GM12878 (cell line): ENCODE data around the gene IER2. TPM values are rescaled to one million over a fixed set of nuclear protein-coding genes. Genes with fewer than 3 reads are reported as not detected.

Source experiments
- ATAC-seq: fragments of 200-7000 bp; cut with Tn5 transposase; 3 replicates; pipeline ENCODE4 v1.9.1; 2020; ENCODE audit warnings: mild to moderate bottlenecking, moderate library complexity
- BruUV-seq: library from RNA; stranded (reverse); fragments of 400-500 nt; replicated peaks from 2 replicates; lab custom pipeline; 2021; lab: Mats Ljungman, UMichigan
- CTCF ChIA-PET: fragments of 300-600 bp; sonication (Branson Sonifier 250); formaldehyde crosslinking; extraction: SDS; loops from one replicate; lab custom pipeline; 2021; ENCODE audit warnings: inconsistent platforms; lab: Yijun Ruan, JAX
- POLR2A ChIA-PET: fragments of 350-600 bp; formaldehyde crosslinking; extraction: SDS; loops from one replicate; lab custom pipeline; 2021; ENCODE audit warnings: inconsistent platforms; lab: Charles Lee
- RAD21 ChIA-PET: fragments of 300-600 bp; sonication (Branson Sonifier 250); formaldehyde crosslinking; loops from one replicate; lab custom pipeline; 2023; ENCODE audit warnings: antibody characterized with exemption; ENCODE audit not compliant: unreplicated experiment; lab: Charles Lee
- SMC1A ChIA-PET: fragments of 300-600 bp; sonication (Branson Sonifier 250); formaldehyde crosslinking; loops from one replicate; lab custom pipeline; 2023; ENCODE audit not compliant: unreplicated experiment, uncharacterized antibody; lab: Charles Lee
- DNase-seq: peaks from one replicate; pipeline ENCODE4 v3.0.0-alpha.2; 2011; ENCODE audit warnings: low read depth, low spot score
- FAIRE-seq: peaks from 3 replicates; lab custom pipeline; 2011; peaks lifted over from hg19 to GRCh38; lab: Jason Lieb, UNC
- H2AFZ ChIP-seq: 2 replicates; pipeline ENCODE4 v1.6.0; 2011; ENCODE audit warnings: low read depth, low read length, control low read depth; ENCODE audit not compliant: control insufficient read depth
- H3K27ac ChIP-seq: 2 replicates; pipeline ENCODE4 v1.5.1; 2011; ENCODE audit warnings: control low read depth; ENCODE audit not compliant: control insufficient read depth, insufficient read depth
- H3K27me3 ChIP-seq, 2 experiments: replicated peaks in 1 of 2; 2 replicates each; pipeline versions ENCODE4 v1.6.0 to v1.6.1; 2011; ENCODE audit warnings: low read length in 1 of 2; ENCODE audit not compliant: control insufficient read depth in 2 of 2, insufficient read depth in 2 of 2
- H3K36me3 ChIP-seq, 2 experiments: 2 replicates each; pipeline ENCODE4 v1.5.1; 2011; ENCODE audit warnings: low read length in 1 of 2; ENCODE audit not compliant: control insufficient read depth in 2 of 2, insufficient read depth in 2 of 2
- H3K4me1 ChIP-seq: 2 replicates; pipeline ENCODE4 v1.6.1; 2011; ENCODE audit warnings: mild to moderate bottlenecking, low read length, moderate library complexity, mixed read lengths; ENCODE audit not compliant: control insufficient read depth, insufficient read depth
- H3K4me2 ChIP-seq: 2 replicates; pipeline ENCODE4 v1.6.0; 2011; ENCODE audit warnings: control low read depth; ENCODE audit not compliant: control insufficient read depth, insufficient read depth
- H3K4me3 ChIP-seq: fragments of 200-600 bp; sonication (generic); 2 replicates; pipeline ENCODE4 v1.5.1; 2016
- H3K79me2 ChIP-seq: 2 replicates; pipeline ENCODE4 v1.6.0; 2011; ENCODE audit warnings: low read length; ENCODE audit not compliant: control insufficient read depth, insufficient read depth
- H3K9ac ChIP-seq: 2 replicates; pipeline ENCODE4 v1.8.0; 2011; ENCODE audit warnings: low read length, control low read depth, mixed read lengths; ENCODE audit not compliant: control insufficient read depth, insufficient read depth
- H3K9me3 ChIP-seq: replicated peaks from 3 replicates; pipeline ENCODE4 v1.5.1; 2011; ENCODE audit warnings: mild to moderate bottlenecking, low read length; ENCODE audit not compliant: control insufficient read depth, insufficient read depth
- H4K20me1 ChIP-seq: 2 replicates; pipeline ENCODE4 v1.6.0; 2011; ENCODE audit not compliant: control insufficient read depth, insufficient read depth
- ATF7 ChIP-seq: fragments of 450-650 bp; IDR thresholded peaks from 2 replicates; pipeline ENCODE4 v1.6.1; 2016; ENCODE audit warnings: low read depth, mild to moderate bottlenecking
- HDAC2 ChIP-seq: fragments of 200-600 bp; sonication (generic); IDR thresholded peaks from 2 replicates; pipeline ENCODE4 v1.6.1; 2017
- MTA2 ChIP-seq: fragments of 450-650 bp; IDR thresholded peaks from 2 replicates; pipeline ENCODE4 v1.6.1; 2016; ENCODE audit warnings: low read depth, mild to moderate bottlenecking, moderate library complexity
- NR2F1 ChIP-seq: fragments of 450-650 bp; conservative IDR thresholded peaks from 2 replicates; pipeline ENCODE4 v1.6.1; 2017; ENCODE audit warnings: mild to moderate bottlenecking
- RUNX3 ChIP-seq: IDR thresholded peaks from 2 replicates; pipeline ENCODE4 v1.6.1; 2012; ENCODE audit warnings: low read length, inconsistent platforms
- SMAD1 ChIP-seq: fragments of 450-650 bp; IDR thresholded peaks from 2 replicates; pipeline ENCODE4 v1.6.1; 2018; ENCODE audit warnings: mild to moderate bottlenecking, low read depth; ENCODE audit not compliant: partially characterized antibody
- ZBED1 ChIP-seq: IDR thresholded peaks from 2 replicates; pipeline ENCODE4 v1.6.1; 2016; ENCODE audit warnings: borderline replicate concordance
- WGBS: methylation state at CpG from one replicate; pipeline ENCODE4 v1.1.6; 2016; ENCODE audit warnings: low lambda C conversion rate; ENCODE audit not compliant: insufficient replicate concordance, insufficient coverage; ENCODE audit errors: missing lambda C conversion rate; 5-methylcytosine and 5-hydroxymethylcytosine counted together
- in situ Hi-C: fragments of 300-500 bp; cut with MboI; formaldehyde crosslinking; loops from 9 replicates; pipeline ENCODE4 v1.14.3; 2018; ENCODE audit warnings: mixed read lengths
- intact Hi-C: fragments of 100-400 bp; cut with micrococcal nuclease; formaldehyde crosslinking; loops from one replicate; pipeline ENCODE4 v1.14.2; 2022; ENCODE audit not compliant: unreplicated experiment
- polyA plus RNA-seq, 11 experiments: library from polyadenylated mRNA; depleted of rRNA in 4 of 11; unstranded in 6 of 11; stranded (reverse) in 5 of 11; fragments of >200 nt; fragmentation: Nextera tagmentation in 4 of 11; fragmentation: Illumina TruSeq in 1 of 11; extraction: Ambion mirVana in 4 of 11; extraction: Trizol in 1 of 11; gene quantifications; 1 replicate in 1 of 11; 2 replicates in 10 of 11; pipeline versions ENCODE4 v1.2.1 to v1.2.3, GENCODE V29; 2011 to 2016; ENCODE audit warnings: inconsistent platforms in 2 of 11, missing spikeins in 2 of 11, low read depth in 1 of 11
- total RNA-seq, 4 experiments: library from RNA; depleted of rRNA in 3 of 4; stranded (reverse); fragments of >200 nt in 3 of 4; fragmentation: Illumina TruSeq in 1 of 4; extraction: Trizol in 1 of 4; gene quantifications; 2 replicates each; pipeline versions ENCODE4 v1.2.1 to v1.2.3, GENCODE V29; 2013 to 2021
- TF ChIP-seq, protein P1 (sequence below): fragments of 450-650 bp; IDR thresholded peaks from 2 replicates; pipeline ENCODE4 v1.6.1; 2016; ENCODE audit warnings: mild to moderate bottlenecking
- TF ChIP-seq, protein P2 (sequence below): IDR thresholded peaks from 2 replicates; pipeline ENCODE4 v1.6.1; 2012; ENCODE audit warnings: mild to moderate bottlenecking, low read depth, low read length
- TF ChIP-seq, protein P3 (sequence below): IDR thresholded peaks from 2 replicates; pipeline ENCODE4 v1.6.1; 2011; ENCODE audit warnings: mild to moderate bottlenecking, low read depth, low read length, moderate library complexity; ENCODE audit not compliant: insufficient replicate concordance
- TF ChIP-seq, protein P4 (sequence below): fragments of 450-650 bp; IDR thresholded peaks from 2 replicates; pipeline ENCODE4 v1.6.1; 2017; ENCODE audit warnings: mild to moderate bottlenecking, moderate library complexity
- TF ChIP-seq, protein P5 (sequence below): fragments of 450-650 bp; IDR thresholded peaks from 2 replicates; pipeline ENCODE4 v1.6.1; 2016; ENCODE audit warnings: mild to moderate bottlenecking

IER2 gene
- total and polyA plus RNA-seq, 10 of the 15 experiments (the other 5 are each of a cell fraction or from before 2014, with no cell fraction given): 2.8 to 94.5 (median 24.9) TPM

DNA sequence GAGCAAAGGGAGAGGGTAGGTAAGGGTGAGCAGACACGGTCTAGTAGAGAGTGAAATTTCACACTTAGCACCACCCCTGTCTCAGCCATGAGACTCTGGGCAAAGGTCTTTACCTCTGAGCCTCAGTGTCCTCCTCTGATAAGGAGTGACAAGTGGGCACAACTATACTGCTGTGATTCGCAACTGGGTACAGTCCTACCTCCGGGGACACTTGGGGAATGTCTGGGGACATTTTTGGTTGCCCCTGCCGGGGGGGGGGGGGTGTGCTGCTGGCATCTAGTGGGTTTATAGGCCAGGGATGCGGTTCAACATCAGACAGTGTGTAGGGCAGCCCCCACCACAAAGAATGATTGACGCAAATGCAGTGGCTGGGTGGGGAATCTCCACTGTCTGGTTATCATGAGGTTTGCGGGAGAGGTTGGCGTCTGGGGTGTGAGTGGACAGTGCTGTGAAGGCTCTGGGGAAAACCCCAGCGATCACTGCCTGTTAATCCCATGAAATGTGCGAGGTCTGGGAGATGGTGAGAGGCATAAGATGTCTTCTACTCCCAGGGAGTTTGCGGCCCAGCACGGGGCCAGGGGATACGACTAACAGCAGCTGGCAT is 27.8 kb upstream of the IER2 start:
- in situ Hi-C loops (no loop called here), intact Hi-C loops (no loop called here)
- ATAC-seq (peak; percentile 32), FAIRE-seq (no peak), DNase-seq (no peak)
- ChIA-PET CTCF (no interaction called here), RAD21 (no interaction called here), POLR2A (no interaction called here), SMC1A (no interaction called here)
- H4K20me1 ChIP-seq: peaks cover 10% of the 10 kb centered on the region
- no TSS peak for BruUV-seq
- H3K27me3 ChIP-seq: no peaks in the 10 kb centered on the region
- peaks cover 23% of the 10 kb centered on the region for H3K4me1 ChIP-seq
- no peak overlapping the region for H2AFZ ChIP-seq
- H3K27ac ChIP-seq: no peak overlapping the region
- 38% methylated on average over 13 of the region's 13 CpGs for WGBS
- H3K4me3 ChIP-seq: peak overlapping the region; percentile 46; the same call in 1 of the 2 replicates
- H3K79me2 ChIP-seq: peaks cover 56% of the 10 kb centered on the region
- H3K36me3 ChIP-seq: peaks cover 5 to 7% of the 10 kb centered on the region in 2 experiments
- no peak overlapping the region for H3K9ac ChIP-seq
- peak overlapping the region; percentile 65 for H3K4me2 ChIP-seq
- H3K9me3 ChIP-seq: no peaks in the 10 kb centered on the region
- TF ChIP-seq HDAC2: no peak
- peak; percentile 59 for TF ChIP-seq RUNX3
- peak; percentile 61; the same call in 1 of the 2 replicates for TF ChIP-seq NR2F1
- TF ChIP-seq, protein P1, sequence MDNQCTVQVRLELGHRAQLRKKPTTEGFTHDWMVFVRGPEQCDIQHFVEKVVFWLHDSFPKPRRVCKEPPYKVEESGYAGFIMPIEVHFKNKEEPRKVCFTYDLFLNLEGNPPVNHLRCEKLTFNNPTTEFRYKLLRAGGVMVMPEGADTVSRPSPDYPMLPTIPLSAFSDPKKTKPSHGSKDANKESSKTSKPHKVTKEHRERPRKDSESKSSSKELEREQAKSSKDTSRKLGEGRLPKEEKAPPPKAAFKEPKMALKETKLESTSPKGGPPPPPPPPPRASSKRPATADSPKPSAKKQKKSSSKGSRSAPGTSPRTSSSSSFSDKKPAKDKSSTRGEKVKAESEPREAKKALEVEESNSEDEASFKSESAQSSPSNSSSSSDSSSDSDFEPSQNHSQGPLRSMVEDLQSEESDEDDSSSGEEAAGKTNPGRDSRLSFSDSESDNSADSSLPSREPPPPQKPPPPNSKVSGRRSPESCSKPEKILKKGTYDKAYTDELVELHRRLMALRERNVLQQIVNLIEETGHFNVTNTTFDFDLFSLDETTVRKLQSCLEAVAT: 0 out of 2 replicates have a peak, but pooled peaks have one; percentile 21
- TF ChIP-seq, protein P2, sequence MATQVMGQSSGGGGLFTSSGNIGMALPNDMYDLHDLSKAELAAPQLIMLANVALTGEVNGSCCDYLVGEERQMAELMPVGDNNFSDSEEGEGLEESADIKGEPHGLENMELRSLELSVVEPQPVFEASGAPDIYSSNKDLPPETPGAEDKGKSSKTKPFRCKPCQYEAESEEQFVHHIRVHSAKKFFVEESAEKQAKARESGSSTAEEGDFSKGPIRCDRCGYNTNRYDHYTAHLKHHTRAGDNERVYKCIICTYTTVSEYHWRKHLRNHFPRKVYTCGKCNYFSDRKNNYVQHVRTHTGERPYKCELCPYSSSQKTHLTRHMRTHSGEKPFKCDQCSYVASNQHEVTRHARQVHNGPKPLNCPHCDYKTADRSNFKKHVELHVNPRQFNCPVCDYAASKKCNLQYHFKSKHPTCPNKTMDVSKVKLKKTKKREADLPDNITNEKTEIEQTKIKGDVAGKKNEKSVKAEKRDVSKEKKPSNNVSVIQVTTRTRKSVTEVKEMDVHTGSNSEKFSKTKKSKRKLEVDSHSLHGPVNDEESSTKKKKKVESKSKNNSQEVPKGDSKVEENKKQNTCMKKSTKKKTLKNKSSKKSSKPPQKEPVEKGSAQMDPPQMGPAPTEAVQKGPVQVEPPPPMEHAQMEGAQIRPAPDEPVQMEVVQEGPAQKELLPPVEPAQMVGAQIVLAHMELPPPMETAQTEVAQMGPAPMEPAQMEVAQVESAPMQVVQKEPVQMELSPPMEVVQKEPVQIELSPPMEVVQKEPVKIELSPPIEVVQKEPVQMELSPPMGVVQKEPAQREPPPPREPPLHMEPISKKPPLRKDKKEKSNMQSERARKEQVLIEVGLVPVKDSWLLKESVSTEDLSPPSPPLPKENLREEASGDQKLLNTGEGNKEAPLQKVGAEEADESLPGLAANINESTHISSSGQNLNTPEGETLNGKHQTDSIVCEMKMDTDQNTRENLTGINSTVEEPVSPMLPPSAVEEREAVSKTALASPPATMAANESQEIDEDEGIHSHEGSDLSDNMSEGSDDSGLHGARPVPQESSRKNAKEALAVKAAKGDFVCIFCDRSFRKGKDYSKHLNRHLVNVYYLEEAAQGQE: no peak
- TF ChIP-seq ZBED1: 0 out of 2 replicates have a peak, but pooled peaks have one; percentile 26
- TF ChIP-seq, protein P3, sequence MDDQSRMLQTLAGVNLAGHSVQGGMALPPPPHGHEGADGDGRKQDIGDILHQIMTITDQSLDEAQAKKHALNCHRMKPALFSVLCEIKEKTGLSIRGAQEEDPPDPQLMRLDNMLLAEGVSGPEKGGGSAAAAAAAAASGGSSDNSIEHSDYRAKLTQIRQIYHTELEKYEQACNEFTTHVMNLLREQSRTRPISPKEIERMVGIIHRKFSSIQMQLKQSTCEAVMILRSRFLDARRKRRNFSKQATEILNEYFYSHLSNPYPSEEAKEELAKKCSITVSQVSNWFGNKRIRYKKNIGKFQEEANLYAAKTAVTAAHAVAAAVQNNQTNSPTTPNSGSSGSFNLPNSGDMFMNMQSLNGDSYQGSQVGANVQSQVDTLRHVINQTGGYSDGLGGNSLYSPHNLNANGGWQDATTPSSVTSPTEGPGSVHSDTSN: peak; percentile 64
- TF ChIP-seq, protein P4, sequence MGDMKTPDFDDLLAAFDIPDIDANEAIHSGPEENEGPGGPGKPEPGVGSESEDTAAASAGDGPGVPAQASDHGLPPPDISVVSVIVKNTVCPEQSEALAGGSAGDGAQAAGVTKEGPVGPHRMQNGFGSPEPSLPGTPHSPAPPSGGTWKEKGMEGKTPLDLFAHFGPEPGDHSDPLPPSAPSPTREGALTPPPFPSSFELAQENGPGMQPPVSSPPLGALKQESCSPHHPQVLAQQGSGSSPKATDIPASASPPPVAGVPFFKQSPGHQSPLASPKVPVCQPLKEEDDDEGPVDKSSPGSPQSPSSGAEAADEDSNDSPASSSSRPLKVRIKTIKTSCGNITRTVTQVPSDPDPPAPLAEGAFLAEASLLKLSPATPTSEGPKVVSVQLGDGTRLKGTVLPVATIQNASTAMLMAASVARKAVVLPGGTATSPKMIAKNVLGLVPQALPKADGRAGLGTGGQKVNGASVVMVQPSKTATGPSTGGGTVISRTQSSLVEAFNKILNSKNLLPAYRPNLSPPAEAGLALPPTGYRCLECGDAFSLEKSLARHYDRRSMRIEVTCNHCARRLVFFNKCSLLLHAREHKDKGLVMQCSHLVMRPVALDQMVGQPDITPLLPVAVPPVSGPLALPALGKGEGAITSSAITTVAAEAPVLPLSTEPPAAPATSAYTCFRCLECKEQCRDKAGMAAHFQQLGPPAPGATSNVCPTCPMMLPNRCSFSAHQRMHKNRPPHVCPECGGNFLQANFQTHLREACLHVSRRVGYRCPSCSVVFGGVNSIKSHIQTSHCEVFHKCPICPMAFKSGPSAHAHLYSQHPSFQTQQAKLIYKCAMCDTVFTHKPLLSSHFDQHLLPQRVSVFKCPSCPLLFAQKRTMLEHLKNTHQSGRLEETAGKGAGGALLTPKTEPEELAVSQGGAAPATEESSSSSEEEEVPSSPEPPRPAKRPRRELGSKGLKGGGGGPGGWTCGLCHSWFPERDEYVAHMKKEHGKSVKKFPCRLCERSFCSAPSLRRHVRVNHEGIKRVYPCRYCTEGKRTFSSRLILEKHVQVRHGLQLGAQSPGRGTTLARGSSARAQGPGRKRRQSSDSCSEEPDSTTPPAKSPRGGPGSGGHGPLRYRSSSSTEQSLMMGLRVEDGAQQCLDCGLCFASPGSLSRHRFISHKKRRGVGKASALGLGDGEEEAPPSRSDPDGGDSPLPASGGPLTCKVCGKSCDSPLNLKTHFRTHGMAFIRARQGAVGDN: 0 out of 2 replicates have a peak, but pooled peaks have one; percentile 32
- TF ChIP-seq SMAD1: no peak
- TF ChIP-seq MTA2: peak; percentile 40; the same call in 1 of the 2 replicates
- TF ChIP-seq, protein P5, sequence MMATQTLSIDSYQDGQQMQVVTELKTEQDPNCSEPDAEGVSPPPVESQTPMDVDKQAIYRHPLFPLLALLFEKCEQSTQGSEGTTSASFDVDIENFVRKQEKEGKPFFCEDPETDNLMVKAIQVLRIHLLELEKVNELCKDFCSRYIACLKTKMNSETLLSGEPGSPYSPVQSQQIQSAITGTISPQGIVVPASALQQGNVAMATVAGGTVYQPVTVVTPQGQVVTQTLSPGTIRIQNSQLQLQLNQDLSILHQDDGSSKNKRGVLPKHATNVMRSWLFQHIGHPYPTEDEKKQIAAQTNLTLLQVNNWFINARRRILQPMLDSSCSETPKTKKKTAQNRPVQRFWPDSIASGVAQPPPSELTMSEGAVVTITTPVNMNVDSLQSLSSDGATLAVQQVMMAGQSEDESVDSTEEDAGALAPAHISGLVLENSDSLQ: peak; percentile 82
- TF ChIP-seq ATF7: no peak
